ENCODE results near the gene TMEM218.

TMEM218 gene

GRCh38 chr11:125141686-125142535, 30.5 kb upstream of the TMEM218 start:
- no peaks in the 10 kb centered on the region for H3K9me3 ChIP-seq (ENCODE audit: low read length)
- peak overlapping the region; percentile 68 for H2AFZ ChIP-seq (ENCODE audit: low read depth, low read length)
- H3K27me3 ChIP-seq (ENCODE audit: insufficient read depth, low read length) = no peaks in the 10 kb centered on the region
- H3K4me1 ChIP-seq (ENCODE audit: insufficient read depth, low read length) = peaks cover 41% of the 10 kb centered on the region
- no peak overlapping the region for H3K4me3 ChIP-seq (ENCODE audit: low read length)
- H3K36me3 ChIP-seq (ENCODE audit: insufficient read depth, low read length) = no peaks in the 10 kb centered on the region

- Histone ChIP-seq H3K36me3 (ENCODE audit: insufficient read depth, low read length) (no peaks in the 10 kb centered on the region), H3K4me3 (ENCODE audit: low read length) (no peak overlapping the region), H2AFZ (ENCODE audit: low read depth, low read length) (peak overlapping the region; percentile 68), H3K4me1 (ENCODE audit: insufficient read depth, low read length) (peaks cover 42% of the 10 kb centered on the region), H3K27me3 (ENCODE audit: insufficient read depth, low read length) (no peaks in the 10 kb centered on the region), H3K9me3 (ENCODE audit: low read length) (no peaks in the 10 kb centered on the region)
Observed at GRCh38 chr11:125141178-125141577, 29.8 kb upstream of the TMEM218 start.

- no peak overlapping the region for H3K4me3 ChIP-seq (ENCODE audit: low read length)
- H3K9me3 ChIP-seq (ENCODE audit: low read length) = no peaks in the 10 kb centered on the region
- H3K27me3 ChIP-seq (ENCODE audit: insufficient read depth, low read length) = no peaks in the 10 kb centered on the region
- H2AFZ ChIP-seq (ENCODE audit: low read depth, low read length) = no peak overlapping the region
- H3K36me3 ChIP-seq (ENCODE audit: insufficient read depth, low read length) = no peaks in the 10 kb centered on the region
- peaks cover 44% of the 10 kb centered on the region for H3K4me1 ChIP-seq (ENCODE audit: insufficient read depth, low read length)
Observed at GRCh38 chr11:125140233-125140632, 28.8 kb upstream of the TMEM218 start.

GRCh38 chr11:125139778-125140177, 28.4 kb upstream of the TMEM218 start:
- peaks cover 44% of the 10 kb centered on the region for H3K4me1 ChIP-seq (ENCODE audit: insufficient read depth, low read length)
- H3K36me3 ChIP-seq (ENCODE audit: insufficient read depth, low read length) = no peaks in the 10 kb centered on the region
- no peak overlapping the region for H3K4me3 ChIP-seq (ENCODE audit: low read length)
- no peaks in the 10 kb centered on the region for H3K9me3 ChIP-seq (ENCODE audit: low read length)
- H3K27me3 ChIP-seq (ENCODE audit: insufficient read depth, low read length) = no peaks in the 10 kb centered on the region
- H2AFZ ChIP-seq (ENCODE audit: low read depth, low read length) = no peak overlapping the region

- H3K27me3 ChIP-seq (ENCODE audit: insufficient read depth, low read length) = no peaks in the 10 kb centered on the region
Observed at GRCh38 chr11:125138966-125139365, 27.5 kb upstream of the TMEM218 start.

GRCh38 chr11:125136001-125136400, 24.6 kb upstream of the TMEM218 start:
- H3K9me3 ChIP-seq (ENCODE audit: low read length) = peaks cover 8% of the 10 kb centered on the region
- H3K4me3 ChIP-seq (ENCODE audit: low read length) = no peak overlapping the region
- H2AFZ ChIP-seq (ENCODE audit: low read depth, low read length) = no peak overlapping the region
- H3K36me3 ChIP-seq (ENCODE audit: insufficient read depth, low read length) = no peaks in the 10 kb centered on the region
- peaks cover 46% of the 10 kb centered on the region for H3K4me1 ChIP-seq (ENCODE audit: insufficient read depth, low read length)
- H3K27me3 ChIP-seq (ENCODE audit: insufficient read depth, low read length) = no peaks in the 10 kb centered on the region

More at GRCh38 chr11:125138966-125139365, 27.5 kb upstream of the TMEM218 start:
- Histone ChIP-seq H3K4me1 (ENCODE audit: insufficient read depth, low read length) (peaks cover 44% of the 10 kb centered on the region), H3K4me3 (ENCODE audit: low read length) (no peak overlapping the region), H3K36me3 (ENCODE audit: insufficient read depth, low read length) (no peaks in the 10 kb centered on the region), H2AFZ (ENCODE audit: low read depth, low read length) (no peak overlapping the region), H3K9me3 (ENCODE audit: low read length) (peaks cover 2% of the 10 kb centered on the region)

GRCh38 chr11:125132596-125132995, 21.2 kb upstream of the TMEM218 start:
- Histone ChIP-seq H3K36me3 (ENCODE audit: insufficient read depth, low read length) (no peaks in the 10 kb centered on the region), H3K4me3 (ENCODE audit: low read length) (no peak overlapping the region), H3K27me3 (ENCODE audit: insufficient read depth, low read length) (no peaks in the 10 kb centered on the region), H3K4me1 (ENCODE audit: insufficient read depth, low read length) (peaks cover 14% of the 10 kb centered on the region), H3K9me3 (ENCODE audit: low read length) (peaks cover 8% of the 10 kb centered on the region), H2AFZ (ENCODE audit: low read depth, low read length) (no peak overlapping the region)

- peaks cover 8% of the 10 kb centered on the region for H3K9me3 ChIP-seq (ENCODE audit: low read length)
- no peaks in the 10 kb centered on the region for H3K36me3 ChIP-seq (ENCODE audit: insufficient read depth, low read length)
- peaks cover 11% of the 10 kb centered on the region for H3K4me1 ChIP-seq (ENCODE audit: insufficient read depth, low read length)
- H3K27me3 ChIP-seq (ENCODE audit: insufficient read depth, low read length) = no peaks in the 10 kb centered on the region
- no peak overlapping the region for H3K4me3 ChIP-seq (ENCODE audit: low read length)
- H2AFZ ChIP-seq (ENCODE audit: low read depth, low read length) = no peak overlapping the region
Observed at GRCh38 chr11:125132071-125132470, 20.6 kb upstream of the TMEM218 start.

GRCh38 chr11:125129316-125129993, 18.0 kb upstream of the TMEM218 start:
- H3K4me1 ChIP-seq (ENCODE audit: insufficient read depth, low read length) = peaks cover 9% of the 10 kb centered on the region
- H2AFZ ChIP-seq (ENCODE audit: low read depth, low read length) = no peak overlapping the region
- H3K27me3 ChIP-seq (ENCODE audit: insufficient read depth, low read length) = no peaks in the 10 kb centered on the region
- H3K36me3 ChIP-seq (ENCODE audit: insufficient read depth, low read length) = no peaks in the 10 kb centered on the region
- H3K4me3 ChIP-seq (ENCODE audit: low read length) = no peak overlapping the region
- peaks cover 8% of the 10 kb centered on the region for H3K9me3 ChIP-seq (ENCODE audit: low read length)

GRCh38 chr11:125128450-125128849, 17.0 kb upstream of the TMEM218 start:
- Histone ChIP-seq H2AFZ (ENCODE audit: low read depth, low read length) (no peak overlapping the region), H3K4me3 (ENCODE audit: low read length) (no peak overlapping the region), H3K9me3 (ENCODE audit: low read length) (peaks cover 3% of the 10 kb centered on the region), H3K36me3 (ENCODE audit: insufficient read depth, low read length) (no peaks in the 10 kb centered on the region), H3K27me3 (ENCODE audit: insufficient read depth, low read length) (no peaks in the 10 kb centered on the region), H3K4me1 (ENCODE audit: insufficient read depth, low read length) (peaks cover 16% of the 10 kb centered on the region)

GRCh38 chr11:125124618-125124992, 13.2 kb upstream of the TMEM218 start:
- H3K4me1 ChIP-seq (ENCODE audit: insufficient read depth, low read length) = peaks cover 8% of the 10 kb centered on the region
- no peaks in the 10 kb centered on the region for H3K9me3 ChIP-seq (ENCODE audit: low read length)
- H3K4me3 ChIP-seq (ENCODE audit: low read length) = no peak overlapping the region

GRCh38 chr11:125123947-125124617, 12.7 kb upstream of the TMEM218 start:
- no peak overlapping the region for H3K4me3 ChIP-seq (ENCODE audit: low read length)

More at GRCh38 chr11:125124618-125124992, 13.2 kb upstream of the TMEM218 start:
- H2AFZ ChIP-seq (ENCODE audit: low read depth, low read length) = no peak overlapping the region
- no peaks in the 10 kb centered on the region for H3K36me3 ChIP-seq (ENCODE audit: insufficient read depth, low read length)
- no peaks in the 10 kb centered on the region for H3K27me3 ChIP-seq (ENCODE audit: insufficient read depth, low read length)

More at GRCh38 chr11:125123947-125124617, 12.7 kb upstream of the TMEM218 start:
- H3K27me3 ChIP-seq (ENCODE audit: insufficient read depth, low read length) = no peaks in the 10 kb centered on the region
- H3K9me3 ChIP-seq (ENCODE audit: low read length) = no peaks in the 10 kb centered on the region
- H3K36me3 ChIP-seq (ENCODE audit: insufficient read depth, low read length) = no peaks in the 10 kb centered on the region
- H3K4me1 ChIP-seq (ENCODE audit: insufficient read depth, low read length) = peaks cover 8% of the 10 kb centered on the region
- H2AFZ ChIP-seq (ENCODE audit: low read depth, low read length) = peak overlapping the region; percentile 68
